MM.1S (cell line): ENCODE data around the gene DIP2B.

Source experiments
- CTCF ChIP-seq: fragments of 300-600 bp; sonication (generic); IDR thresholded peaks from 2 replicates; pipeline ENCODE4 v1.5.1; 2016; ENCODE audit warnings: antibody characterized with exemption, low read length, mixed read lengths
- EZH2 ChIP-seq: fragments of 300-600 bp; sonication (generic); optimal IDR thresholded peaks from 2 replicates; pipeline ENCODE3; 2017; ENCODE audit warnings: low read depth, mild to moderate bottlenecking, antibody characterized with exemption, low read length, mixed read lengths
- EZH2phosphoT487 ChIP-seq: fragments of 300-600 bp; sonication (generic); IDR thresholded peaks from 2 replicates; pipeline ENCODE4 v1.6.1; 2018; ENCODE audit warnings: antibody characterized with exemption, low read length

GRCh38 chr12:50786498-50787231 is 281.9 kb downstream of the DIP2B start:
- TF ChIP-seq CTCF (no peak), EZH2 (no peak), EZH2phosphoT487 (no peak)
